ENCODE measurements around the gene IFT88. TPM values are rescaled to one million over a fixed set of nuclear protein-coding genes. Genes with fewer than 3 reads are reported as not detected.

The IFT88 gene
- total RNA-seq, 1 donor from 2014 or later = 5.9 TPM

DNA sequence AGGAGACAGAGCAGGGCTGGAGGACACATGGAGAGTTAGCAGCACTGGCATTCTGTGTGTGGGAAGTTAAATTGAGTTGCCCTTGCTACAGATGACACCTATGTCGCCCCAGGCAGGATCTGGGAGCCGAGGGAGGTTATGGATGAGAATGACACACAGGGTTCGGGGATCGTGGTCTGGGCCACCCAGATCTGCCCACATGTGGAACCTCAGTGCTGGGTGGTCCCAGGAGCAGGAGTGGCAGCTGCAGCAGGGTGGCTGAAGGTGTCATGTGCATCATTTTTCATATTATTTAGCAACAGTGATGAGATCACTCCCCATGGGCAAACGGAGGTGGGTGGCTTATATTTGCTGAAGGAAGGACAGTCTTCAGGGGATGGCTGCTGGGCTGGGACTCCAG, 139.7 kb downstream of the IFT88 start:
- H3K9me3 Mint-ChIP-seq (ENCODE audit: low read depth) = no peaks in the 10 kb centered on the region
- H3K27me3 Mint-ChIP-seq (ENCODE audit: low read depth) = no peaks in the 10 kb centered on the region
- peaks cover 35% of the 10 kb centered on the region for H3K4me1 Mint-ChIP-seq (ENCODE audit: low read depth)
- no peak overlapping the region for H3K4me3 Mint-ChIP-seq (ENCODE audit: unreplicated experiment)
- no peaks in the 10 kb centered on the region for H3K36me3 Mint-ChIP-seq (ENCODE audit: low read depth)
- H3K27ac Mint-ChIP-seq (ENCODE audit: unreplicated experiment) = no peak overlapping the region
- TF ChIP-seq, protein P1, sequence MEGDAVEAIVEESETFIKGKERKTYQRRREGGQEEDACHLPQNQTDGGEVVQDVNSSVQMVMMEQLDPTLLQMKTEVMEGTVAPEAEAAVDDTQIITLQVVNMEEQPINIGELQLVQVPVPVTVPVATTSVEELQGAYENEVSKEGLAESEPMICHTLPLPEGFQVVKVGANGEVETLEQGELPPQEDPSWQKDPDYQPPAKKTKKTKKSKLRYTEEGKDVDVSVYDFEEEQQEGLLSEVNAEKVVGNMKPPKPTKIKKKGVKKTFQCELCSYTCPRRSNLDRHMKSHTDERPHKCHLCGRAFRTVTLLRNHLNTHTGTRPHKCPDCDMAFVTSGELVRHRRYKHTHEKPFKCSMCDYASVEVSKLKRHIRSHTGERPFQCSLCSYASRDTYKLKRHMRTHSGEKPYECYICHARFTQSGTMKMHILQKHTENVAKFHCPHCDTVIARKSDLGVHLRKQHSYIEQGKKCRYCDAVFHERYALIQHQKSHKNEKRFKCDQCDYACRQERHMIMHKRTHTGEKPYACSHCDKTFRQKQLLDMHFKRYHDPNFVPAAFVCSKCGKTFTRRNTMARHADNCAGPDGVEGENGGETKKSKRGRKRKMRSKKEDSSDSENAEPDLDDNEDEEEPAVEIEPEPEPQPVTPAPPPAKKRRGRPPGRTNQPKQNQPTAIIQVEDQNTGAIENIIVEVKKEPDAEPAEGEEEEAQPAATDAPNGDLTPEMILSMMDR (IDR thresholded peaks at IDR 0.05) = no peak
- no peak for DNase-seq (ENCODE audit: low spot score)

DNA sequence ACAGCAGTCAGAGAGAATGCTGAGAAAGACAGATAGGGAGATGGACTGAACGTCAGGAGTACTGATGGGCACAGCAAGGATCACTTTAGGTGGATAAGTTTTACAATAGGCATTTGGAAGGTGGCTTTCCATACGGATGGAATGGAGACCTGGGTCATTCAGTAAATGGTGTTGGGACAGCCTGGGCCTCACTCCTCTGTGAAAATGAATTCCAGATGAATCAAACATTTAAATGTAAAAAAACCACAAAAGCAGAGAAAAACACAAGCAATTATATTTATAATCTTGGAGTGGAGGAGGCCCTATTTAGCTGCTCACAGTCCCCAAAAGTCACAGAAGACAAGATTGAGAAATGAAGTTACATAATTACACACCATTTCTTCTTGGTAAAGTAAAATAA, 141.3 kb downstream of the IFT88 start:
- peak overlapping the region; percentile 51 for H3K27ac Mint-ChIP-seq (ENCODE audit: unreplicated experiment)
- H3K4me3 Mint-ChIP-seq (ENCODE audit: unreplicated experiment) = no peak overlapping the region
- TF ChIP-seq, protein P1 (IDR thresholded peaks at IDR 0.05) = no peak
- H3K9me3 Mint-ChIP-seq (ENCODE audit: low read depth) = no peaks in the 10 kb centered on the region
- DNase-seq (ENCODE audit: low spot score) = no peak
- H3K27me3 Mint-ChIP-seq (ENCODE audit: low read depth) = no peaks in the 10 kb centered on the region
- H3K4me1 Mint-ChIP-seq (ENCODE audit: low read depth) = peaks cover 33% of the 10 kb centered on the region
- no peaks in the 10 kb centered on the region for H3K36me3 Mint-ChIP-seq (ENCODE audit: low read depth)

DNA sequence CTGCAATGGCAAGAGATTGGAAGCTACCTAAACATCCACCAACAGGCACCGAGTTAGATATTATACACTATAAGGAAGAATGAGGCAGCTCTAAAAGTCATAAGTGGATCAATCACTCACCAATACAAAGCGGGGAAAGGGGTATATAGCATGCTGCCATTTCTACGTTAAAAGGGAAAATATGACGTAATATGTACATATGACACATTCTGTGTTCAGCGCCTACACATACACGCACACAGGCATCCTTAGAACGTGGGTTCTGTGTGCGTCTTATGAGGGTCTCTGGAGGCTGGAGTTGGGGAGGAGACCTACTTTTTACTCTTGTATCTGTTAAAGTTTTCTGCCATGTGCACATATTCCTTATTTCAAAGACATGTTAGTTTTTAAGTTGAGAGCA, 142.4 kb downstream of the IFT88 start:
- no peak overlapping the region for H3K4me3 Mint-ChIP-seq (ENCODE audit: unreplicated experiment)
- H3K27ac Mint-ChIP-seq (ENCODE audit: unreplicated experiment) = peak overlapping the region; percentile 89
- DNase-seq (ENCODE audit: low spot score) = no peak
- TF ChIP-seq, protein P1 (IDR thresholded peaks at IDR 0.05) = no peak
- peaks cover 44% of the 10 kb centered on the region for H3K4me1 Mint-ChIP-seq (ENCODE audit: low read depth)
- H3K36me3 Mint-ChIP-seq (ENCODE audit: low read depth) = no peaks in the 10 kb centered on the region
- H3K9me3 Mint-ChIP-seq (ENCODE audit: low read depth) = no peaks in the 10 kb centered on the region
- H3K27me3 Mint-ChIP-seq (ENCODE audit: low read depth) = no peaks in the 10 kb centered on the region

DNA sequence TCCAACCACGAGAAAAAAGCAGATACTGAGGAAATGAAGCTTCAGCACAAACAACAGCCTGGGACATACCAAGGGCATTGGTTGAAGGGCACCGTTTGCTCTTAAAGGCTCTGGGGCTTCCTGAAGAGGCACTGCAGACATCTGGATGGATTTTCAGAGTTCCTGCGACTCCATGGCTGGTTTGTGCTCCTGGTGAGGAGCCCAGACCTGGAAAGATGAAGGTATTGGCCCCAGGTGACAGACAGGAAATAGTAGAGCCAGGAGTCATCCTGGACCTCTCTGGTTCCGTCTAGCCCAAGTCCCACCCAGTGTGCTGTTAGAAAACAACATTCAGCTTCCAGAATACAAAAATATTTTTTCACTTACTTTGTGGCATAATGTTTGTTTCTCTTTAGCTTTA, 142.8 kb downstream of the IFT88 start:
- H3K27ac Mint-ChIP-seq (ENCODE audit: unreplicated experiment) = peak overlapping the region; percentile 89
- DNase-seq (ENCODE audit: low spot score) = no peak
- H3K27me3 Mint-ChIP-seq (ENCODE audit: low read depth) = no peaks in the 10 kb centered on the region
- no peaks in the 10 kb centered on the region for H3K9me3 Mint-ChIP-seq (ENCODE audit: low read depth)
- H3K4me3 Mint-ChIP-seq (ENCODE audit: unreplicated experiment) = no peak overlapping the region
- no peaks in the 10 kb centered on the region for H3K36me3 Mint-ChIP-seq (ENCODE audit: low read depth)
- peaks cover 48% of the 10 kb centered on the region for H3K4me1 Mint-ChIP-seq (ENCODE audit: low read depth)
- TF ChIP-seq, protein P1 (IDR thresholded peaks at IDR 0.05) = no peak

DNA sequence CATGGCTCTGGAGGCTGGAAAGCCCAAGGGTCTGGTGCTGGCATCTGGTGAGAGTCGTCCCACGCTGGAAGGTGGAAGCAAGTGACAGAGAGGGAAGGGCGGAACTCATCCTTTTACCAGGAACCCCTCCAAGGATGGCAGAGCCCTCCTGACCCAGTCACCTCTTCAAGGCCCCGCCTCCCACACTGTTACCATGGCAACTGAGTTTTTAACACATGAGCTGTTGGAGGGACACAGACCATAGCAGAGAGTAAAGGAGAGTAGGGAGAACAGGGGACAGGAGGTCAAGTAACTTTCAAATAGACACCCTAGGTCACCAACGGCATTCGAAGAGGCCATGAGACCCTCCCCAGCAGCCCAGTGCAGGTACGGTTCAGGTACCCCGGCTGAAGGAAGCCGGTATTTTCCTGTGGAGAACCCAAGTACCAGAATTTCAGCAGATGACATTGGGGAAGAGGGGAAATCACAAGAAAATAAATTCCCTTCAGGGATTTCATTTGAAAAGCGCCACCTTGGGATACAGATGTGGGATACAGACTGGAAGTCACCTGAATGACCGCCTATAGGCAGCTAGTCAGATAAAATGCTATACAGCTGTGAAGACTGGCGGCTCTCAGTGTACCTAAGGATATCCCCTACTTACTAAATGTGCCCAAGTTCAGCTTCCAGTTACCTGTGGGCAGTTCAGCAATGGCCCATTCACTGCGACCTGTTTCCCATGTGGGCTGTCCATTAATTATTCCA, 144.5 kb downstream of the IFT88 start:
- Mint-ChIP-seq H3K4me1 (ENCODE audit: low read depth) (peaks cover 55% of the 10 kb centered on the region), H3K27ac (ENCODE audit: unreplicated experiment) (peak overlapping the region; percentile 36), H3K4me3 (ENCODE audit: unreplicated experiment) (no peak overlapping the region), H3K9me3 (ENCODE audit: low read depth) (no peaks in the 10 kb centered on the region), H3K27me3 (ENCODE audit: low read depth) (no peaks in the 10 kb centered on the region), H3K36me3 (ENCODE audit: low read depth) (no peaks in the 10 kb centered on the region)
- no peak for DNase-seq (ENCODE audit: low spot score)
- TF ChIP-seq, protein P1 (IDR thresholded peaks at IDR 0.05) = peak; percentile 26
